HG02840 (cell line): ENCODE data around the gene ARHGAP15.

Experiments
- ATAC-seq: cut with Tn5 transposase; IDR thresholded peaks from one replicate; pipeline ENCODE4 v1.9.1; 2021; ENCODE audit warnings: mild to moderate bottlenecking, moderate library complexity, moderate number of reproducible peaks; ENCODE audit not compliant: unreplicated experiment, low FRiP score

ARHGAP15 gene

DNA sequence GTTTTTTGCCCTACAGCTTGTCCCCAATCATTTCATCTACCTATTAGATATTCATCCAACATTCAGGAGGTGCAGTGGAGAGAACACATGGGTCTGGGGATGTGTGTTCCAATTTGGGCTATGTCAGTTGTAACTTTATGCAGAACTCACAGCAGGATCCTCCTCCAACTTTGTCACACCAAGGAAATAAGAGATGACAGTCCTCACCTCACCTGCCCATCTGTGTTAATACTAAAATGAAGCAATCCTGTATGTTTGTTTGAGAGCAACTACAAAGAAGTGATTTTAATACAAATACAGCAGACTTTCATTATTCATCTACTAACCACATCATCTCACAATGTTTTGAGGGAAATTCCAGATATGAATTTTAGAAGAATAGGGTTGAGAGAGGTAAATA, 126.7 kb downstream of the ARHGAP15 start:
- ATAC-seq, result no peak

DNA sequence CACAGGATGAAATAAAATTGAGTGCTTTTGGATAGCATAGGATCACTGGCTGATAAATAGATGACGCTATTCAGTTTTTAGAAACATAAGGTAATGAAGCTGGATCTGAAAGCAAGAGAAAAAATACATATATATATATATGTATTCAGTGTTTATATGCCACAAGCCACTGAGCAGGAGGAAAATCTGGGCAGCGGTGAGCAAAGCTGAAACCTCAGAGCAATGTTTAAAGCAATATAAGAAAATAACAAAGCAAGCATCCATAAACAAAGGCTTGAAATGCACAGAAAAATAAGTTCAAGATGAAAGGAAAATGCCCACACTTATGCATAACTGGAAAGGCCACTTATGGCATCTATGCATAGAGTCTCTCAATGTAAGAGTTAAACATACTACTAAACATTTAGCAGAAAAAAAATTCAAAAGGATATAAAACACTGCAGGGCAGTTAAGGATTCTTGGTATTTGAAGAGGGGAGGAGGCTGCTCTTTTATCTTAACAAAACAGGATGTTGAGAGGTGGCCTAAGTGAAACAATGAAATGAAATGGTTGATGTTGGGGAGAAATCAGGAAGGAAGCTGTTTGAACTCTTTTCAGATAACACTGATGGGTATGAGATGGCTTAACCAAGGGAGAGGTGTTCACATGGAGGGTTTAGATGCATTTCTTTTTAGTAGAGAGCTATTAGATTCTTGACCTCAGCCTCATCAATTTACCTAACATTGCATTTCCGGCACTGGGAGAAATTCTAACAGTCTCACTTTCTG, 129.1 kb downstream of the ARHGAP15 start:
- no peak for ATAC-seq

DNA sequence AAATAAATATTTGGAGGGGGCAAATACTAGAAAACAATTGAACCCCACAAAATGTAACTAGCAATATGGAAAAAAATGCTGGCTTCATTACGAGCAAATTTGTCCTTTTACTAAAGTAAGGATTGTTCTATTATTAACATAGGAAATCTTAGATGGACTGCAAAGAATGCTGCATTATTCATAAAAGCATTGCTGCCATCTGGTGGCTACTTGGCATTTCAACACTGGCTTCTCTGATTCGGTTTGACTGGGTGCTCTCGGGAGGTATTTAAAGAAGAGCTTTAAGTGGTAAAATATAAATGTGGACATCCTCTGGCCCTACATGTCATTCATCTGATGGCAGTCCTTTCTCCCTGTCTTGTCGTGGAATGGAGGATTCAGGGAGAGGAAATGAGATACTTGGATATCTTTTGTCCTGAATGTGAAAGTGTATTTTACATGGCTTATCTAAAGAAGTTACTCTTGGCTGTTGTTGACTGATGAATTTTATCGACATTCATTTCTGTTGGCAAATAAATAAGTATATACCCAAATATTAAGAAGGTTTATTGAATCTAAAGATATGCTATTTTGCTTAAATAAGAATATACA, 130.2 kb downstream of the ARHGAP15 start:
- ATAC-seq, result no peak

DNA sequence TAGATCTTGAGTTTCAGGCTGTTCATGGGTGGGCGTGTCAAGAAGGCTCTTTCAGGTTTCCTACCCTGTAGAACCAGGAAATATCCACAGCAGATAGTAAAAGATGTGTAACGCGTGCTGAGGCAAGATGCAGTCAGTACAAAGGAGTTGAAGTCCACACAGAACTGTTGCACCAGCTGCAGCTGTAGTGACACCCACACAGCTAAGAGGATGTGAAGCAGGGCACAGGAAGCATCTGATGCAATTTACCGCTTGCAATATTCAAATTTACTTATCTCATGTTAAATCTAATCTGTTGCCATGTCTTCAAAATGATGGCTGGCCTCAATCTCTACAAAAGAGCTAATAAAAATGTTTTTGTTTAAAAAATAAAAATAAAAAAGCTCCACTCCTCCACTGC, 132.8 kb downstream of the ARHGAP15 start:
- peak; percentile 78 for ATAC-seq

DNA sequence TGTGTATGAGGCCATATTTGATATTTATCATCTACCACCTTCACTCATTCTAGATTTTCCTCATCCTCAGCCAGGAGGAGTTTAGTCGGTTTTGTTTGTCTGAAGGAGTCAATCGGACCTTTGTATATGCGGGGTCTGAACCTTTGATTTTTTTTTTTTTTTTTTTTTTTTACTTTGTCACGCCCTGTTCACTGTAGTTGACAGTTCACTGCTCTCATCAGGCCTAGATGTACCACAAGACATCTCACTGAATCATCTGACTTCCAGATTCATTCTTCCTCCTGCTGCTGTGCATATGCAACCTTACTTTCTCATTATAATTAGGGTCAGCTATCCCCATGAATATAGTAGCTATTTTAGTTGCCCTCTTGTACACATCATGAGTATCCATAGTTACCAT, 133.2 kb downstream of the ARHGAP15 start:
- no peak for ATAC-seq

DNA sequence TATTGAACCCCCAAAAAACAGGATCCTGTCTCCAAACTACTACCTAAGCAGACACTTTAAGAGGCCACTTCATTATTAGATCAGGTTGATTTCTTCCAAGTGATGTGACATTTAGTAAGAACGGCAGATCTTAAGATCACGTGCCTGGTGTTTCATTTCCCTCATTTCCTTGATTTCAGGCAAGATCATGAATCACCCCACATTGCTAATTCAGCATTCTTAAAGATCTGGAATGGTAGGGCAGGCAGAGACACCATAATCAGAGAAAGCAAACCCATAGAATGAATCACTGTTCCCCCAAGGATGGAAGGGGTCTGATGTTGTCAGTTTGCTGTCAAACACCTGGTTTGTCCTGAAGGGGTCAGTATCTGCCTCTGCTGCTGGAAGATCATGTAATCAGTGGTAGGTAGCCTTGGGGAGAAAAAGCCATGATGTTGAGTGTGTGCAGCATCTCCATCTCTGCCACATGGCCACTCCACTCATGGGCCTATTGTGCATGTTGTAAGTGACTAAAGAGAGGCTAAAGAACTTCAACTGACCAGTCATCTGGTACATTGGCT, 133.9 kb downstream of the ARHGAP15 start:
- no peak for ATAC-seq

DNA sequence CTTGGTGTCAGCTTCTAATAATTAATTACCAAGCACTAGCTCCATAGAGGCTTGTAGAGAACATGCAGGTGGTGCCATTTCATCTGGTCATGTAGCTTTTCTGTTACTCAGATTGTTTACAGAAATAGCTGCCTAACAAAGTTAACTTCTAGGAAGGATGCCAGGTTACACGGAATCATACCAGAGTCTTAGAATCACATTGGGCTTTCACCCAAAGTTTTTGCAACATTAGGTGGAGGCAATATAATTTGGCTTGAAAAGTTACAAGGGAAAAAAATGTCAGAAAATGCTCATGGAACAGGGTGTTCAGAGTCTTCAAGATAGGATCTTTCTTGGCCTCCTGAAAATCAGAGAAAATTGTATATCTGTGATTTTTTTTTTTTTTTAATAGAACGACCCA, 135.6 kb downstream of the ARHGAP15 start:
- no peak for ATAC-seq

DNA sequence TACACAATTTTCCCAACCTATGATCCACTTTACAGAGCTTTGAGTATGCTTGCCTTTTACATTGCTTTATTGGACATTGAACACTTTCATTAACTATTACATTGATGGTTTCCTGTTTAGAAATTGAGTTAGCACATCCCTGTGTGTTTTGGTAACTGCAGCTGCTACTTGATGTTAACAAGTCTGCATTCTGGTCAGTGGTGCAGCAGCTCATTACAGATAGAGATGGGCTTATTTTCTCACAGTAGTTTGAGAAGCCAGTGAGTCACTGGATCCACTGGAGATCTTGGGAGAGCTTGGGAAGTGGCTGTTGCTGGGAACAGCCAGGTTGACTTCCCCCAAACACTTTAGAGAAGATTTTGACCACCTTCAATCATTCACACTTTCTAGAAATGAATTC, 150.5 kb downstream of the ARHGAP15 start:
- ATAC-seq, result no peak

DNA sequence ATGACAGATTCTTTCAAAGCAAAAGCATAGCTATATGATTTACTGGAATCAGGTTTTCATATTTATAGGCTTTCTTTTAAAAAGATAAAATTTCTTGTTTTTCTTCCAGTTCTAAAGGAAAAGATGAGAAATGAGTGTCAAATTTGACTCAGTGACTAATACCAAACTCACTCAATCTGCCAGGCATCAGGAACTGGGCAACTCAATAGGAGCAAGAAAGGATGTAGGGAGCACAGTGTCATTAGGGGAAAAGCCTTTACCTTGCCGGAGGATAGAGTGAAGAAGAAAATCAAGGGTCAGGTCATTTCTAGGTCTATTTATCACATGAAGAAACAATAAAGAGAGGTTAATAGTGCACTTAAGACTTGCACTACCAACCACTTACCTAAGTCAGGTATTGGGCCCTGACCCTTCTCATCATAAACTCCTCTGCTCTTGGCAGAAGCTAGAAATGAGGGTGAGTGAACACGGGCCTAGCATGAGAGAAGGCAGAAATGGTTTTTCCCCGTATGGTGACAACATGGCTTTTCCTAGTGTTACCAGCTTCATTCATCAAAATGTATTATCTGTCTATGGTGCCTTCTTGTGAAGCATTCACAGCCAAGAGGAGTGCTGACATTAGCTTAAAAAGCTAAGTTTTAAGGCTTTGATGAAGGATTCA, 151.0 kb downstream of the ARHGAP15 start:
- no peak for ATAC-seq

DNA sequence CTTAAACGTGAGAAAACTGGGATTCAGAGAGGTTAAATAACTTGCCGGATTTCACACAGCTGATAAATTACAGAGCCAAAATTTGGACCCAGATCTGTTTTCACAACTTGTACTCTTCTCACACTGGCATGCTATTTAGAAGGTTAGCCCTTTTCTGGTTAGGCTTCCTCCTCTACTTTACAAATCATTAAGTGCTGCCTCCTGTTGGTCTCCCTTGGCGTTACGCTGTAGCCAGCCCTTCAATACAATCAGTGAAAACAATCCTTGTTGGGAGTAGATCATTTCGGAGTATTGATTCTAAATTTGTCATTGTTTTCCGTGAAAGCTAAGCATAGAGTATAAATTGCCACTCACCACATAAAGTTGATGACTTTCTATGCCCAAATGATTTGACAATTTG, 153.5 kb downstream of the ARHGAP15 start:
- no peak for ATAC-seq

DNA sequence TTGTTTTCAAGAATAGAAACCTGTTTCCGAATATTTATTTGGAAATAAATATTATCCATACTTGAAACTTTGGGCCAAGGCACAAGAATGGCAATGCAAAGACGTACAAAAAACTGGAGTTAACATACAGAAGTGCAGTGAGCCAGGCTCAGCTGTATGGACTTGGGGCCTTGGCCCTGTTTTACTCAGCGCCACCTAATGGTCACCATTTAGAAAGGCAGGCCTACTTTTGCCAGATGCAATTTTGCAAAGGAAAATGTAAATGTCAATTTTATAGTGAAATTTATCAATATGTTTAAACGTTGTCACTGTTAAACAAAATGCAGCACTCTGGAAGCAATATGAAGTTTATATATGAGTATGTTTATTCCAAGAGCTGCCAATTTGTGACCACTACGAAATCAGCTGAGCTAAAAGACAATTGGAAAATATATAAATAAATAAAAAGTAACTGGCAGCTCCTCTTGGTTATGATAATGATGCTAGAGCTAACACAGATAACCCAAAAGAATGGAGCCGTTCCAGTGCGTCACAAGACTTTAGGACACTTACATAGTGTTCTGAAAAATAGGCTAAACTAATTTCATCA, 155.0 kb downstream of the ARHGAP15 start:
- no peak for ATAC-seq

DNA sequence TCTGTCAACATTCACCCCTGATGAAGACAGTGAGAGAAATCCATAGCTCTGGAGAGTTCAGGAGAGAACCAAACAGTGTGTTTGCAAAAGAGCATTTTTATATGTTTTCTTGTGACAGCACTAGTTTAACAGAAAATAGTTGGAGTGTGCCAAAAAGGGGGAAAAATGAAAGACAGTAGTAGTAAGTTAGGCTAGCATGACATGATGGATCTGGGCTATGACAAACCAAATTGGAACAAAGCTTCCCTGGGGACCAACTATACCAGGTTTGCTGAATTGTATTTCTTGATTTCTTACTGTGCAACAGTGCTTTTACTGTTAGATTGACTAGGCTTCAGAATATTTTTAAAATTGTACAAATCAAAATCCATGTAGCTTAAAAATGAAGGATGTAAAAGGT, 159.8 kb downstream of the ARHGAP15 start:
- ATAC-seq, result no peak

DNA sequence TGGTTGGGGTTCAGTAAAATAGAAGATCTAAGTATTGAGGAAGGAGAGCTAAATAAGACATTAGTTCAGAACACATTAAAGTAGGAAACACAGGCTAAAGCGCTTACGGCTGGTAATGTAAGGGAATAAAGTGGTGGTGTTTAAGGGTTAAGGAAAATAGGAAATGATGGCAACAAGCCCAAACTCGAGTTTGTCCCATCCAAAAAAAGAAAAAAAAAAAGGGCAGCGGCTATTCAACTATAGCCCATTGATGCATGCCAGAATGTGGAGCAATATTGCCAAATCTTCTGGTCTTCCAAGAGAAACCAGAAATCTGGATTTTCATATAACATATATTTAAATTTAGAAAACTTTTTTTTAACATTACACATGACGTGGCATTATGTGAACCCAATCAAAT, 161.0 kb downstream of the ARHGAP15 start:
- ATAC-seq, result no peak

DNA sequence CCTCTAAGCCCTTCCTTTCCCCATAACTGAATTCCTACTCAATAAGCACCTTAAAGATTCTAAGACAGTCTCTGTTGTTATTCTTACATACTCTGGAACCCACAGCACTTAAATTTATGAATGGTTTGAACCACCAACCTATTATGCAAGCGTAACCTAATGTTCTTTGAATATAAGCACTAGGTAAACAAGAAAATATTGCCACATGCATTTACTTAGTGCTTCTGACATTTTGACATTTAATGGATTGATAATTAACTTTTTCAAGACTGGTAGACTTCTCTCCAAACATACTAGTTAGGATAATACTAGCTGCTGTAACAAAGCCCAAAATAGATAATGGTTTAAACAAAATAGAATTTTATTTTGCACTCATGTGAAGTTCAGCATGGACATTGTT, 164.8 kb downstream of the ARHGAP15 start:
- no peak for ATAC-seq

DNA sequence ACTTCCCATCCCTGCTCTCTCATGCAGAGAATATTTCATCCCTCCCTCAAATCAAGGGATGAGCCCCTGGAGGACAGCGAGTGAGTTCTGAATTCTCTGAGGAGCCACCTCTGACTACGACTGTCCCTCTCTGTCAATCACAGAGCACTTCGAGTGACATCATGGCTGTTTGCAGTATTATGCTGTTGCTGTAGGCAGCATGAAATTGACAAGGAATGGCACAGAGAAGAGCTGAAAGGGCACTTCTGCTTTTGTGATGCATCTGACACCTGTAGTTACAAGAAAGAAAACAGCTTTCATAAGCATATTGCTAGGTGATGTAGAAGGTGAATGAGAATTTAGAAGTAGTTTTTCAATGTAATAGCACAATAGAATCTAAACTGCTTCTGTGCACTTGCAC, 166.9 kb downstream of the ARHGAP15 start:
- ATAC-seq, result no peak

DNA sequence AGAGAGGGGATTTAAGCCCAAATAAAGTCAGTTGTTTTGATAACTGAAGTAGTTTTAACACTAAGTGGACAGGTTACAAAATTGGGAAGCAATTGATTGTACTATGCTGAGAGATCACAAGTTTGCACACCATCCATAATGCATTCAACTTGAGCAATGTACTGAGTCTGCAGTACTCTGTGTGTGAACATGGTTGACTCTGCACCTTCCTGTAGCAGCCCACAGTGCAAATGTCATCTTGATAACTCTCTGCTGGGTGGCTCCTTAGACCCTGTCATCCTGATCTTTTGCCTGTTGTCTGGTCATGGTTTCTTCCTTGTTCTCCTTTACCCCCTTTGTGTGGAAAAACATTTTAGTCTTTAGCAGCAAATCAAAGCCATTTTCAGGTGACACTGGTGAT, 168.0 kb downstream of the ARHGAP15 start:
- no peak for ATAC-seq

DNA sequence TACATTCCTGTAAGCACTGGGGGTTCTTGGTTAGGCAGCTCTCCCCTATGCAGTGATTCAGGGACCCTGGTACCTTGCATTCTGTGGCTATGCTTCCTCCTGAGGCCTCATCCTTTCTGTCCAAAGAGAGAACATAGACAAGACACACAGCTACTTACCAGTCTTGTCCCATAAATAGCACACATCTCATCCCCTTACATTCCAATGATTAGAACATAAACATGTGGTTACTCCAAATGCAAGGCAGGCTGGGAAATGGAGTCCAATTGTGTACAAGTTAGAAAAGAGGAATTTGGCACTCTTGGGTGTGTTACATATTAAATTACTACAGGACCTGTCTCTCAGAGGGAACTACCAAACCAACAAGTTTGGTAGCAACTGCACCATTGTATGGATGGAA, 171.3 kb downstream of the ARHGAP15 start:
- ATAC-seq, result no peak

DNA sequence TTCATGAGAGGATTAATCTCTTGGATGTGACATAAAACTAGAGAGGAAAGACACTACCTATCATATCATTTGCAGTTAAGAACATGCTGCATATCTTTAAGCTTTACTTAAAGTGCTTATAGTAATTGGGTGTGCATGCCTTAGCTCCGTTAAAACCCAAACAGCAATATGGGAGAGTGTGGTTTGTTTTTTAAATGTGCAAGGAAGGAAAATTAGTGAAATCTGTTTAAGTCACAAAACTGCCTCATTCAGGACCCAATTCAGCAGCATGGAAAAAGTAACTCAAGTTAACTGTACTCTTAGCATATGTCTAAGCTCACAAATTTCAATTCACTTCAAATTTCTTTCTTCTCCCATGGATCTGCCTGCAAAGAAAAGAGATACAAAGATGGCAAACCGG, 182.2 kb downstream of the ARHGAP15 start:
- ATAC-seq, result no peak

DNA sequence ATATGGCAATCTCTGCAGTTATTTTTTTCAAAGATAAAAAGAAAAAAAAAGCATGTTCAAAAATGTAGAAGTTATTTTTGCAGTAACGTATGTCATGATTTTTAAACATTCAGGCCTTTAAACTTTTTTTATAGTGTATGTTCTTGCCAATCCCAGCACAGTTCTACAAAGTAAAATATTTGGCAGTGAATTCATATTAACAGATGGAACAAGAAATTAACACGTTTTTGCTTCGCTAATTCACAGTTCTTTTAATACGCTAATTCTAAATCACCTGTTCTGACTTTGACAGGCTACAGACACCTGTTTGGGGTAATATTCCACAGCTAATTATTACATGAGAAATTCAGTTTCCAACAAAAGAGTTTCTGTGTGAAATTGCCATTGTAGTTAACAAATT, 183.2 kb downstream of the ARHGAP15 start:
- no peak for ATAC-seq

DNA sequence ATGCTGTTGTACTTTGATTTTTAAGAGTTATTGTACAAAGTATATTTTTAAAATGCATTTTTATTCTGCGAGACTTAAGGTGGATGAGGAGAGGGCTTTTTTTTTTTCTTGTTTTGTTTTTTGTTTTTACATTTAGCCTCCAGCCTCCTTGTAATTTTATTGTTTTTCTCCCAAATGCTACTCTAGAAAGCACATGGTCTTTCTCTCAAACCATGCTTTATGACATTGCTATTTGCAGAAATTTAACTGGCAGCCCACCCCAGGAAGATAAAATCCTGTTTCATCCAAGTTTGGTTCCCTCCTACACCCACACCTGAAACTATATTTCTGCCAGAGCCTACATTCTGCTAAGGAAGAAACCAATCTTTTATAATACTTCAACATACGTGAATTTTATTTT, 184.6 kb downstream of the ARHGAP15 start:
- no peak for ATAC-seq

DNA sequence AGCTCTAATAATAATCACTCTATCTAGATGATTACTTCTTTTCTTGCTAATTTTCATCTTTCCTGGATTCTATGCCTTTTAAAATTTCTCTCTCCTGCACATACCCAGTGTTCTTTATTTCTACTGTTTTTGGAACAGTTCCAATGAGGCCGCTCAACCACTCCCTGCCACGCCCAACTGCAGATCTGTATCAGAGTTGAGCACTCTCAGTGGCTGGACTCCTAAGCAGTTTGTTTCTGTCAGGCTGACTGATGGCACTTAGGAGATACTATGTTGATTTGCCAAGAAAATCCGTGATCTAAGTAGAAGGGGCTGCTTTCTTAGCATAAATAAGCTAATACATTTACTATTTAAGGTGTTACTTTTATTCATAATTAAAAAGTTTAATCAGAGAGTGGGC, 192.8 kb downstream of the ARHGAP15 start:
- no peak for ATAC-seq
